Endothelial cell of umbilical vein (primary cell): ENCODE results near the gene JAG2. TPM values are rescaled to one million over a fixed set of nuclear protein-coding genes. Genes with fewer than 3 reads are reported as not detected.

ENCODE experiments used
- BruUV-seq: library from RNA; stranded (reverse); fragments of 400-500 nt; replicated peaks from 2 replicates; lab custom pipeline; 2021; lab: Mats Ljungman, UMichigan
- CTCF ChIA-PET: fragments of 300-600, 350-600 bp; sonication (Branson Sonifier 250); formaldehyde crosslinking; loops from one replicate; lab custom pipeline; 2021; ENCODE audit warnings: antibody characterized with exemption, inconsistent platforms; lab: Charles Lee
- POLR2A ChIA-PET: fragments of 300-600, 350-600 bp; sonication (Branson Sonifier 250); formaldehyde crosslinking; loops from one replicate; lab custom pipeline; 2021; ENCODE audit warnings: antibody characterized with exemption, inconsistent platforms; lab: Charles Lee
- DNase-seq: peaks from one replicate; pipeline ENCODE4 v3.0.0-alpha.2; 2011; ENCODE audit warnings: low read depth, low spot score
- FAIRE-seq: peaks from 2 replicates; lab custom pipeline; 2011; peaks lifted over from hg19 to GRCh38; lab: Jason Lieb, UNC
- H2AFZ ChIP-seq: 2 replicates; pipeline ENCODE4 v1.6.0; 2012; ENCODE audit warnings: low read depth, low read length, control low read depth, inconsistent platforms
- H3K27ac ChIP-seq: 2 replicates; pipeline ENCODE4 v1.5.1; 2011; ENCODE audit warnings: low read depth, mild to moderate bottlenecking, control low read depth, low read length, moderate library complexity; ENCODE audit not compliant: insufficient read depth
- H3K27me3 ChIP-seq, 2 experiments: 2 replicates each; pipeline versions ENCODE4 v1.6.0 to v1.6.1; 2011; ENCODE audit warnings: low read length in 2 of 2, mixed read lengths in 1 of 2; ENCODE audit not compliant: control insufficient read depth in 2 of 2, insufficient read depth in 2 of 2
- H3K36me3 ChIP-seq, 2 experiments: 2 replicates in 1 of 2; 3 replicates in 1 of 2; pipeline ENCODE4 v1.5.1; 2011; ENCODE audit warnings: low read length in 2 of 2, mild to moderate bottlenecking in 1 of 2, moderate library complexity in 1 of 2; ENCODE audit not compliant: control insufficient read depth in 2 of 2, insufficient read depth in 2 of 2; ENCODE audit errors: extremely low read depth in 1 of 2
- H3K4me1 ChIP-seq: 3 replicates; pipeline ENCODE4 v1.5.1; 2011; ENCODE audit warnings: mild to moderate bottlenecking, low read length; ENCODE audit not compliant: control insufficient read depth, insufficient read depth; ENCODE audit errors: extremely low read depth
- H3K4me2 ChIP-seq: 2 replicates; pipeline ENCODE4 v1.6.1; 2011; ENCODE audit warnings: low read length, control low read depth, mixed read lengths; ENCODE audit not compliant: insufficient read depth
- H3K4me3 ChIP-seq, 3 experiments: fragments of 200-600 bp in 1 of 3; sonication (generic), shearing (Covaris generic) in 1 of 3; replicated peaks in 1 of 3; 2 replicates each; pipeline ENCODE4 v1.5.1; 2011 to 2016; ENCODE audit warnings: control low read depth in 3 of 3, low read length in 3 of 3, mild to moderate bottlenecking in 2 of 3, inconsistent platforms in 1 of 3, low read depth in 1 of 3, moderate library complexity in 1 of 3; ENCODE audit not compliant: insufficient read depth in 1 of 3
- H3K79me2 ChIP-seq: 2 replicates; pipeline ENCODE4 v1.6.0; 2012; ENCODE audit warnings: low read length, inconsistent platforms; ENCODE audit not compliant: control insufficient read depth, insufficient read depth
- H3K9ac ChIP-seq: replicated peaks from 2 replicates; pipeline ENCODE3; 2011; ENCODE audit warnings: low read length, control low read depth; ENCODE audit not compliant: insufficient read depth; ENCODE audit errors: extremely low read depth
- H3K9me1 ChIP-seq: replicated peaks from 3 replicates; pipeline ENCODE4 v1.6.0; 2011; ENCODE audit warnings: mild to moderate bottlenecking, low read length; ENCODE audit not compliant: control insufficient read depth, insufficient read depth; ENCODE audit errors: extremely low read depth
- H3K9me3 ChIP-seq: replicated peaks from 2 replicates; pipeline ENCODE4 v1.5.1; 2012; ENCODE audit warnings: low read length, inconsistent platforms; ENCODE audit not compliant: control insufficient read depth, insufficient read depth
- H4K20me1 ChIP-seq: replicated peaks from 2 replicates; pipeline ENCODE3; 2011; ENCODE audit warnings: mild to moderate bottlenecking, low read length; ENCODE audit not compliant: control insufficient read depth, insufficient read depth; ENCODE audit errors: extremely low read depth
- EZH2 ChIP-seq: IDR thresholded peaks from 2 replicates; pipeline ENCODE4 v1.6.1; 2012; ENCODE audit warnings: borderline replicate concordance, low read depth, mild to moderate bottlenecking, moderate library complexity, low read length, inconsistent platforms; ENCODE audit not compliant: severe bottlenecking
- FOS ChIP-seq: IDR thresholded peaks from 2 replicates; pipeline ENCODE4 v1.6.1; 2011; ENCODE audit warnings: mild to moderate bottlenecking, low read length, moderate library complexity, borderline replicate concordance; ENCODE audit not compliant: insufficient read depth
- GATA2 ChIP-seq: IDR thresholded peaks from 2 replicates; pipeline ENCODE4 v1.7.0; 2011; ENCODE audit warnings: low read depth, mild to moderate bottlenecking, moderate library complexity, mixed read lengths, low read length; ENCODE audit not compliant: insufficient read length, insufficient read depth
- JUN ChIP-seq: IDR thresholded peaks from 2 replicates; pipeline ENCODE4 v1.6.1; 2011; ENCODE audit warnings: borderline replicate concordance, low read depth; ENCODE audit not compliant: insufficient read length, insufficient read depth
- MYC ChIP-seq: IDR thresholded peaks from one replicate; pipeline ENCODE4 v1.6.1; 2011; ENCODE audit warnings: mild to moderate bottlenecking, low read depth, low read length
- POLR2A ChIP-seq: IDR thresholded peaks from 2 replicates; pipeline ENCODE4 v1.6.1; 2012; ENCODE audit warnings: low read depth, mild to moderate bottlenecking, control low read depth, low read length
- POLR2AphosphoS5 ChIP-seq: IDR thresholded peaks from 2 replicates; pipeline ENCODE4 v1.6.1; 2012; ENCODE audit warnings: low read depth, mild to moderate bottlenecking, control low read depth, low read length, moderate library complexity; ENCODE audit not compliant: insufficient read depth
- dilution Hi-C: fragments of 300-500 bp; cut with MboI; formaldehyde crosslinking; loops from one replicate; pipeline ENCODE4 v1.15.0; 2019; ENCODE audit warnings: low sequenced_read_pairs; ENCODE audit not compliant: extremely low pct_ligation_motif_present
- intact Hi-C: fragments of 100-400 bp; cut with micrococcal nuclease; formaldehyde crosslinking; loops from one replicate; pipeline ENCODE4 v1.10.0; 2022
- polyA plus RNA-seq, 4 experiments: library from polyadenylated mRNA; depleted of rRNA in 3 of 4; stranded (reverse) in 3 of 4; unstranded in 1 of 4; fragments of >200 nt; gene quantifications; 2 replicates each; pipeline versions ENCODE4 v1.2.1 to v1.2.3, GENCODE V29; 2011 to 2012; ENCODE audit warnings: missing spikeins in 1 of 4
- total RNA-seq: library from RNA; stranded (reverse); gene quantifications from 2 replicates; pipeline ENCODE4 v1.2.3, GENCODE V29; 2021
- TF ChIP-seq, protein P1 (sequence below): IDR thresholded peaks from 2 replicates; pipeline ENCODE4 v1.6.1; 2011; ENCODE audit not compliant: insufficient read depth, insufficient read length
- TF ChIP-seq, protein P2 (sequence below), 2 donors: IDR thresholded peaks; 1 replicate in 1 of 2; 2 replicates in 1 of 2; pipeline ENCODE4 v1.5.1; 2011; ENCODE audit warnings: low read length in 2 of 2, mild to moderate bottlenecking in 2 of 2, moderate library complexity in 2 of 2, control low read depth in 1 of 2, inconsistent platforms in 1 of 2, low read depth in 1 of 2; ENCODE audit not compliant: insufficient read depth in 1 of 2; ENCODE audit errors: extremely low read depth in 1 of 2

The JAG2 gene
- total and polyA plus RNA-seq, 2 donors (not counting 3 experiments of a cell fraction or from before 2014, with no cell fraction given), result 105 to 128 TPM

- H3K79me2 ChIP-seq, result peaks cover 21% of the 10 kb centered on the region
- ChIA-PET POLR2A (no interaction called here), CTCF (no interaction called here)
- no peaks in the 10 kb centered on the region for H3K9me1 ChIP-seq
- H3K9me3 ChIP-seq, result no peaks in the 10 kb centered on the region
- no peaks in the 10 kb centered on the region for H3K4me1 ChIP-seq
- BruUV-seq, result no TSS peak
- dilution Hi-C loops (no loop called here), intact Hi-C loops (no loop called here)
- DNase-seq, result no peak
- no peak overlapping the region for H2AFZ ChIP-seq
- H3K36me3 ChIP-seq, result peaks cover 1 to 32% of the 10 kb centered on the region in 2 experiments
- no peak for FAIRE-seq
- no peak for TF ChIP-seq GATA2
- TF ChIP-seq POLR2AphosphoS5, result no peak
- no peak for TF ChIP-seq EZH2
- TF ChIP-seq, protein P1, sequence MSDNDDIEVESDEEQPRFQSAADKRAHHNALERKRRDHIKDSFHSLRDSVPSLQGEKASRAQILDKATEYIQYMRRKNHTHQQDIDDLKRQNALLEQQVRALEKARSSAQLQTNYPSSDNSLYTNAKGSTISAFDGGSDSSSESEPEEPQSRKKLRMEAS, result no peak
- TF ChIP-seq, protein P2, sequence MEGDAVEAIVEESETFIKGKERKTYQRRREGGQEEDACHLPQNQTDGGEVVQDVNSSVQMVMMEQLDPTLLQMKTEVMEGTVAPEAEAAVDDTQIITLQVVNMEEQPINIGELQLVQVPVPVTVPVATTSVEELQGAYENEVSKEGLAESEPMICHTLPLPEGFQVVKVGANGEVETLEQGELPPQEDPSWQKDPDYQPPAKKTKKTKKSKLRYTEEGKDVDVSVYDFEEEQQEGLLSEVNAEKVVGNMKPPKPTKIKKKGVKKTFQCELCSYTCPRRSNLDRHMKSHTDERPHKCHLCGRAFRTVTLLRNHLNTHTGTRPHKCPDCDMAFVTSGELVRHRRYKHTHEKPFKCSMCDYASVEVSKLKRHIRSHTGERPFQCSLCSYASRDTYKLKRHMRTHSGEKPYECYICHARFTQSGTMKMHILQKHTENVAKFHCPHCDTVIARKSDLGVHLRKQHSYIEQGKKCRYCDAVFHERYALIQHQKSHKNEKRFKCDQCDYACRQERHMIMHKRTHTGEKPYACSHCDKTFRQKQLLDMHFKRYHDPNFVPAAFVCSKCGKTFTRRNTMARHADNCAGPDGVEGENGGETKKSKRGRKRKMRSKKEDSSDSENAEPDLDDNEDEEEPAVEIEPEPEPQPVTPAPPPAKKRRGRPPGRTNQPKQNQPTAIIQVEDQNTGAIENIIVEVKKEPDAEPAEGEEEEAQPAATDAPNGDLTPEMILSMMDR (IDR thresholded peaks at IDR 0.05; ENCODE audit: extremely low read depth in 1 of 2, insufficient read depth in 1 of 2, low read depth in 1 of 2, low read length in 2 of 2), result no peak
- no peak for TF ChIP-seq POLR2A
- no peak for TF ChIP-seq FOS
- no peak for TF ChIP-seq JUN
- TF ChIP-seq MYC, result no peak
- no peak overlapping the region for H3K9ac ChIP-seq
- H3K4me3 ChIP-seq, result no peak overlapping the region
- no peak overlapping the region for H3K27ac ChIP-seq
- H4K20me1 ChIP-seq, result no peaks in the 10 kb centered on the region
- no peaks in the 10 kb centered on the region for H3K27me3 ChIP-seq
- no peak overlapping the region for H3K4me2 ChIP-seq
Measured at GRCh38 chr14:105155071-105155651, 13.4 kb downstream of the JAG2 start.
